HFF-Myc (cell line): Measurements from ENCODE around the gene RNF150.

Experiments
- DNase-seq: peaks from one replicate; pipeline ENCODE4 v3.0.0-alpha.2; 2011; ENCODE audit warnings: low read depth; ENCODE audit errors: extremely low read depth
- H3K4me3 ChIP-seq: replicated peaks from 2 replicates; pipeline ENCODE4 v1.5.1; 2011; ENCODE audit warnings: low read depth, mild to moderate bottlenecking, control low read depth, low read length
- TF ChIP-seq, protein P1 (sequence below): IDR thresholded peaks from 2 replicates; pipeline ENCODE4 v1.5.1; 2012; ENCODE audit warnings: mild to moderate bottlenecking, low read depth, low read length, control low read depth; ENCODE audit errors: missing control alignments

Gene RNF150

DNA sequence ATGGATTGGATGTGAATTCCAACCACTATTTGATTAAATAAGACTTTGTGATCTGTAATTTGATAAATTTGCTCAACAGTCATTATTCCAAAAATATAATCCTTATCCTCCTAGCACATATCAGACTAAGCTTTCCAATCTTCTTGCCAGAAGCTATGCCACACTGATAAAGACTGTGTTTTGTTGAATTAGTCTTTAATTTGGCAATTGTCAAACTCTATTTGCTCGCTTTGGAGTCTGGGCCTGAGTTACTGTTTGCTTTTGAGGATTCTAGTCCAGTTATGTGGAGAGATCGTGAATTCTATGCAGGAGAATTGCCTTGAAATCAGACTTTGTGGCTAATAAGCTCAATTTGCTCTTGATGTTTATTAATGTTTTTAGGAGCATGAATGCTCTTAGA lies 10.9 kb upstream of the RNF150 start:
- DNase-seq, result no peak
- TF ChIP-seq, protein P1, sequence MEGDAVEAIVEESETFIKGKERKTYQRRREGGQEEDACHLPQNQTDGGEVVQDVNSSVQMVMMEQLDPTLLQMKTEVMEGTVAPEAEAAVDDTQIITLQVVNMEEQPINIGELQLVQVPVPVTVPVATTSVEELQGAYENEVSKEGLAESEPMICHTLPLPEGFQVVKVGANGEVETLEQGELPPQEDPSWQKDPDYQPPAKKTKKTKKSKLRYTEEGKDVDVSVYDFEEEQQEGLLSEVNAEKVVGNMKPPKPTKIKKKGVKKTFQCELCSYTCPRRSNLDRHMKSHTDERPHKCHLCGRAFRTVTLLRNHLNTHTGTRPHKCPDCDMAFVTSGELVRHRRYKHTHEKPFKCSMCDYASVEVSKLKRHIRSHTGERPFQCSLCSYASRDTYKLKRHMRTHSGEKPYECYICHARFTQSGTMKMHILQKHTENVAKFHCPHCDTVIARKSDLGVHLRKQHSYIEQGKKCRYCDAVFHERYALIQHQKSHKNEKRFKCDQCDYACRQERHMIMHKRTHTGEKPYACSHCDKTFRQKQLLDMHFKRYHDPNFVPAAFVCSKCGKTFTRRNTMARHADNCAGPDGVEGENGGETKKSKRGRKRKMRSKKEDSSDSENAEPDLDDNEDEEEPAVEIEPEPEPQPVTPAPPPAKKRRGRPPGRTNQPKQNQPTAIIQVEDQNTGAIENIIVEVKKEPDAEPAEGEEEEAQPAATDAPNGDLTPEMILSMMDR, result no peak
- H3K4me3 ChIP-seq, result no peak overlapping the region

DNA sequence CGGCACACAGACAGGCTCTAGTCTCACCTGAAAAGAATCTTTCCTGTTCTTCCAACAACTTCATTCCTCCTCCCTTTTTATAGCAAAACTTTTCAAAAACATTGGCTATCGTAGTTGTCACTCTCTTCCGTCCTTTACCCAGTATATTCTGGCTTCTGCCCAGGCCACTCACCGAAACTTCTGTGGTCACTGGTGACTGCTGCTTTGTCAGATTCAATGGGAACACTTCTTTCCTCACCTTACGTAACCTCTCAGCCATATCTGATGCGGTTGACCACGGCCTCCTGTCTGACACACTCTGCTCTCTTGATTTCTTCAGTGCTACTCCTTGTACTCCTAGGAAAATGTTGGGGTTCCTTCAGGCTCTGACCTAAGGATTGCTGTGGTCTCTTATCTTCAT lies 9.2 kb upstream of the RNF150 start:
- TF ChIP-seq, protein P1, result no peak
- no peak overlapping the region for H3K4me3 ChIP-seq
- DNase-seq, result no peak

GRCh38 chr4:141140391-141141200 lies 7.3 kb upstream of the RNF150 start:
- TF ChIP-seq, protein P1, result no peak
- no peak for DNase-seq
- H3K4me3 ChIP-seq, result no peak overlapping the region

- TF ChIP-seq, protein P1, result no peak
- DNase-seq, result no peak
- no peak overlapping the region for H3K4me3 ChIP-seq
Measured at GRCh38 chr4:141133999-141134995, 1.0 kb upstream of the RNF150 start.

GRCh38 chr4:141132709-141133145 lies 542 bp downstream of the RNF150 start:
- H3K4me3 ChIP-seq, result peak overlapping the region; percentile 85
- no peak for DNase-seq

DNA sequence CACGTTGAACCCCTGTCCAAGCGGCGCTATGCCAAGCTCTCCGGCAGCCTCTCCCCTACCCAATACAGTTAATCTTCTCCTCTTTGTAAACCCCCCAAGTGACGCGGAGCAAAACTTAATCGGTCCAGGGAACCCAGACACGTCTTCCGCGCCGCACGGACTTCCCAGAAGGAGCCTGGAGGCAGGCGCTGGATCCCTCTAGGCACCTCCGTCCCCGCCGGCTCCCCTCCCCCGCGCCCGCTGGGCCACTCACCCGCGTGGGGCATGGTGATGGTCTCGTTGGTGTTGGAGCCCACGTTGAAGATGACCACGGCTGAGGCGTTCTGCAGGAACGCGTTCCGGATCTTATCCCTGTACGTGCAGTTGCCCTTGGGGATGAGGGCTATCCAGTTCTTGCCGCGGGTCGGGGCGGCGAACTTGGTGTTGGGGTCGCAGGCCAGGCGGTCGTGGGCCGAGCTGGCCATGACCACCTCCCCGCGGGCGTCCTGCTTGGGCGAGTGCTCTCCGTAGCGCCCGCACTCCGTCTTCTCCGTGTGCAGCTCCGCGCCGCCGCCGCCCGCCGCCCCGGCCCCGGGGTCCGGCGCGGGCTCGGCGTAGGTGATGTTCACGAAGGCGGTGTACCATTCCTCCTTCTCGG lies 1.1 kb downstream of the RNF150 start:
- peak overlapping the region; percentile 85 for H3K4me3 ChIP-seq
- no peak for DNase-seq
- TF ChIP-seq, protein P1, result no peak

More at GRCh38 chr4:141132709-141133145, 542 bp downstream of the RNF150 start:
- TF ChIP-seq, protein P1, result no peak
